Lower lobe of right lung (tissue), 2 donors: ENCODE measurements around the gene CRBN. TPM values are rescaled to one million over a fixed set of nuclear protein-coding genes. Genes with fewer than 3 reads are reported as not detected.

Experiments
- ATAC-seq, 2 donors: fragments of 200-7000 bp; cut with Tn5 transposase; one replicate each; pipeline ENCODE4 v1.9.1; 2020 to 2022; ENCODE audit warnings: mild to moderate bottlenecking in 2 of 2, moderate library complexity in 2 of 2
- DNase-seq: peaks from one replicate; pipeline ENCODE4 v3.0.0-alpha.2; 2020
- H3K27ac ChIP-seq: fragments of 200-600 bp; one replicate; pipeline ENCODE4 v1.8.0; 2022
- H3K27me3 ChIP-seq: fragments of 200-600 bp; one replicate; pipeline ENCODE4 v1.8.0; 2022; ENCODE audit warnings: low read depth
- H3K36me3 ChIP-seq: fragments of 200-600 bp; one replicate; pipeline ENCODE4 v1.8.0; 2022; ENCODE audit warnings: mild to moderate bottlenecking
- H3K4me1 ChIP-seq: fragments of 200-600 bp; one replicate; pipeline ENCODE4 v1.8.0; 2022
- H3K4me3 ChIP-seq: fragments of 200-600 bp; one replicate; pipeline ENCODE4 v1.8.0; 2022; ENCODE audit warnings: mild to moderate bottlenecking
- H3K9me3 ChIP-seq: fragments of 200-600 bp; one replicate; pipeline ENCODE4 v1.8.0; 2022
- intact Hi-C: fragments of 100-400 bp; cut with DNase I; formaldehyde crosslinking; loops from one replicate; pipeline ENCODE4 v1.11.0; 2022
- total RNA-seq: library from RNA; stranded (reverse); fragmentation: NEBNext Ultra II Directional; extraction: Animal tissue kit (Norgen Biotek cat#: 25700); gene quantifications from one replicate; pipeline ENCODE4 v1.2.1, GENCODE V29; 2021
- TF ChIP-seq, protein P1 (sequence below): fragments of 200-600 bp; IDR thresholded peaks from one replicate; pipeline ENCODE4 v1.8.0; 2022; ENCODE audit warnings: antibody characterized with exemption, mild to moderate bottlenecking
- donor health status: DM: no; HTN: yes; CAD: no; lungs with severe emphysema.

Gene CRBN
- total RNA-seq, 1 donor from 2014 or later: 56.5 TPM

GRCh38 chr3:3189102-3189727 is 9.7 kb upstream of the CRBN start:
- intact Hi-C loops: no loop called here
- no peak overlapping the region for H3K4me3 ChIP-seq

GRCh38 chr3:3184876-3185275 is 5.4 kb upstream of the CRBN start:
- DNase-seq (no peak), ATAC-seq (no peak)
- TF ChIP-seq, protein P1, sequence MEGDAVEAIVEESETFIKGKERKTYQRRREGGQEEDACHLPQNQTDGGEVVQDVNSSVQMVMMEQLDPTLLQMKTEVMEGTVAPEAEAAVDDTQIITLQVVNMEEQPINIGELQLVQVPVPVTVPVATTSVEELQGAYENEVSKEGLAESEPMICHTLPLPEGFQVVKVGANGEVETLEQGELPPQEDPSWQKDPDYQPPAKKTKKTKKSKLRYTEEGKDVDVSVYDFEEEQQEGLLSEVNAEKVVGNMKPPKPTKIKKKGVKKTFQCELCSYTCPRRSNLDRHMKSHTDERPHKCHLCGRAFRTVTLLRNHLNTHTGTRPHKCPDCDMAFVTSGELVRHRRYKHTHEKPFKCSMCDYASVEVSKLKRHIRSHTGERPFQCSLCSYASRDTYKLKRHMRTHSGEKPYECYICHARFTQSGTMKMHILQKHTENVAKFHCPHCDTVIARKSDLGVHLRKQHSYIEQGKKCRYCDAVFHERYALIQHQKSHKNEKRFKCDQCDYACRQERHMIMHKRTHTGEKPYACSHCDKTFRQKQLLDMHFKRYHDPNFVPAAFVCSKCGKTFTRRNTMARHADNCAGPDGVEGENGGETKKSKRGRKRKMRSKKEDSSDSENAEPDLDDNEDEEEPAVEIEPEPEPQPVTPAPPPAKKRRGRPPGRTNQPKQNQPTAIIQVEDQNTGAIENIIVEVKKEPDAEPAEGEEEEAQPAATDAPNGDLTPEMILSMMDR: no peak
- intact Hi-C loops: no loop called here
- no peak overlapping the region for H3K4me3 ChIP-seq
- no peaks in the 10 kb centered on the region for H3K36me3 ChIP-seq
- no peak overlapping the region for H3K27ac ChIP-seq
- H3K27me3 ChIP-seq: no peaks in the 10 kb centered on the region
- peaks cover 9% of the 10 kb centered on the region for H3K9me3 ChIP-seq
- peaks cover 4% of the 10 kb centered on the region for H3K4me1 ChIP-seq

More at GRCh38 chr3:3189102-3189727, 9.7 kb upstream of the CRBN start:
- Histone ChIP-seq H3K4me1 (no peaks in the 10 kb centered on the region), H3K36me3 (no peaks in the 10 kb centered on the region), H3K27me3 (no peaks in the 10 kb centered on the region), H3K27ac (no peak overlapping the region), H3K9me3 (peaks cover 9% of the 10 kb centered on the region)
- DNase-seq (no peak), ATAC-seq (no peak)
- TF ChIP-seq, protein P1: no peak

DNA sequence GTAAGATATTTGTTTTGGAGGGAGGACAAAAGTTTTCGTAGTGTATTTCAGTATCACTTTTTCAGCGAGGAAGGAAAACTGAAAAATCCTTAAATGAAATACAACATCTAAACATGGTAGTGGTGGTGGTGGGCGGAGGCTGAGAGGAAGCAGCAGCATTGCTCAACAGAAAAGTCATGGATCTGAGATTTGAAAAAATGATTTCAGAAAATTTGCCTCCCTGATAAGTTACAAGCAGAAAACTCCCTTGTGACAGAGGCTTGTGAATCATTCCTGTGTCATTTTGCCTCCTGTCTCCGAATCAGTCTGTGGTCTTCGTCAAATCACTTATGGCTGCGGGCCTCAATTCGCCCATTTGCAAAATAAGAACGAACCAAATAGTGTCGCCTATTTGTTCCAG is 965 bp upstream of the CRBN start:
- Histone ChIP-seq H3K4me1 (peaks cover 32% of the 10 kb centered on the region), H3K27ac (no peak overlapping the region), H3K4me3 (no peak overlapping the region), H3K36me3 (peaks cover 7% of the 10 kb centered on the region), H3K27me3 (no peaks in the 10 kb centered on the region), H3K9me3 (no peaks in the 10 kb centered on the region)
- TF ChIP-seq, protein P1: no peak
- intact Hi-C loops: no loop called here
- ATAC-seq: no peak
- DNase-seq: no peak

- peak overlapping the region; percentile 86 for H3K27ac ChIP-seq
- ATAC-seq (no peak), DNase-seq (no peak)
- H3K27me3 ChIP-seq: no peaks in the 10 kb centered on the region
- intact Hi-C loops: no loop called here
- peaks cover 40% of the 10 kb centered on the region for H3K4me1 ChIP-seq
- TF ChIP-seq, protein P1: no peak
- H3K9me3 ChIP-seq: no peaks in the 10 kb centered on the region
- peak overlapping the region; percentile 97 for H3K4me3 ChIP-seq
- H3K36me3 ChIP-seq: peaks cover 22% of the 10 kb centered on the region
Measured at GRCh38 chr3:3178498-3179328, 778 bp downstream of the CRBN start.

GRCh38 chr3:3177861-3178497 is 1.5 kb downstream of the CRBN start:
- intact Hi-C loops: no loop called here

More at GRCh38 chr3:3177861-3178497, 1.5 kb downstream of the CRBN start:
- peaks cover 29% of the 10 kb centered on the region for H3K36me3 ChIP-seq
- H3K9me3 ChIP-seq: no peaks in the 10 kb centered on the region
- peaks cover 48% of the 10 kb centered on the region for H3K4me1 ChIP-seq
- no peaks in the 10 kb centered on the region for H3K27me3 ChIP-seq
- TF ChIP-seq, protein P1: no peak
- H3K27ac ChIP-seq: peak overlapping the region; percentile 3
- DNase-seq (no peak), ATAC-seq (no peak)
- peak overlapping the region; percentile 97 for H3K4me3 ChIP-seq
